ENCODE data around the gene MAP3K5. TPM values are rescaled to one million over a fixed set of nuclear protein-coding genes. Genes with fewer than 3 reads are reported as not detected.
"Not testable (repeated sequence)": the region's sequence is repeated elsewhere in the genome, so short reads cannot be mapped to it uniquely, and the experiment has no call there.

MAP3K5 gene
- total and polyA plus RNA-seq, 7 donors = 7.4 to 17.8 (median 9.4) TPM

DNA sequence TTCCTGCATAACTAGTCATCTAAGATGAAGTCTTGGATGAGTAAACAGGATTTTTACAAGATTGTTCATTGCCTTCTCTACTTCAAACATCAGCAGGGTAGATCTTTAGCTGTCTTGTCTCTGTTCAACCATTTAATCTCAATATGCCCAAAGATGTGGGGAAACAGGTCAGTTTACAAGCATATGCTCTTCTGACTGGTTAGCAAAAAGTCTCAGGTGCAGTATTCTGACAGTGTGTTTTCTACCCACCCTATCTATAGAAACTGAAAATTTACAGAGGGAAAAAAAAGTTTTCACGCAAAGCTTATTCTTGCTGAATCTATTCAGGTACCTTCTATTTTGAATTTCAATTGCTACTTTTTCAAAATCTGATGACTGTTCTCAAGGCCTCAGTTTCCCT is 29.0 kb downstream of the MAP3K5 start:
- intact Hi-C loops (cut with DNase I) = no loop called here
- 71 to 93% methylated on average over 1 of the region's 1 CpG for WGBS, 2 donors
- TF ChIP-seq POLR2A (IDR thresholded peaks at IDR 0.05) (no peak), POLR2AphosphoS5 (IDR thresholded peaks at IDR 0.05) (no peak), EP300 (IDR thresholded peaks at IDR 0.05) (no peak)
- TF ChIP-seq, protein P1, sequence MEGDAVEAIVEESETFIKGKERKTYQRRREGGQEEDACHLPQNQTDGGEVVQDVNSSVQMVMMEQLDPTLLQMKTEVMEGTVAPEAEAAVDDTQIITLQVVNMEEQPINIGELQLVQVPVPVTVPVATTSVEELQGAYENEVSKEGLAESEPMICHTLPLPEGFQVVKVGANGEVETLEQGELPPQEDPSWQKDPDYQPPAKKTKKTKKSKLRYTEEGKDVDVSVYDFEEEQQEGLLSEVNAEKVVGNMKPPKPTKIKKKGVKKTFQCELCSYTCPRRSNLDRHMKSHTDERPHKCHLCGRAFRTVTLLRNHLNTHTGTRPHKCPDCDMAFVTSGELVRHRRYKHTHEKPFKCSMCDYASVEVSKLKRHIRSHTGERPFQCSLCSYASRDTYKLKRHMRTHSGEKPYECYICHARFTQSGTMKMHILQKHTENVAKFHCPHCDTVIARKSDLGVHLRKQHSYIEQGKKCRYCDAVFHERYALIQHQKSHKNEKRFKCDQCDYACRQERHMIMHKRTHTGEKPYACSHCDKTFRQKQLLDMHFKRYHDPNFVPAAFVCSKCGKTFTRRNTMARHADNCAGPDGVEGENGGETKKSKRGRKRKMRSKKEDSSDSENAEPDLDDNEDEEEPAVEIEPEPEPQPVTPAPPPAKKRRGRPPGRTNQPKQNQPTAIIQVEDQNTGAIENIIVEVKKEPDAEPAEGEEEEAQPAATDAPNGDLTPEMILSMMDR (IDR thresholded peaks at IDR 0.05) = no peak
- Histone ChIP-seq H3K4me1 (peaks cover 0 to 32% (median 21%) of the 10 kb centered on the region in 4 donors), H3K4me3 (no peak overlapping the region), H3K27ac (no peak overlapping the region), H3K36me3 (no peaks in the 10 kb centered on the region), H3K27me3 (no peaks in the 10 kb centered on the region), H3K9me3 (no peaks in the 10 kb centered on the region)
- DNase-seq = no peak

DNA sequence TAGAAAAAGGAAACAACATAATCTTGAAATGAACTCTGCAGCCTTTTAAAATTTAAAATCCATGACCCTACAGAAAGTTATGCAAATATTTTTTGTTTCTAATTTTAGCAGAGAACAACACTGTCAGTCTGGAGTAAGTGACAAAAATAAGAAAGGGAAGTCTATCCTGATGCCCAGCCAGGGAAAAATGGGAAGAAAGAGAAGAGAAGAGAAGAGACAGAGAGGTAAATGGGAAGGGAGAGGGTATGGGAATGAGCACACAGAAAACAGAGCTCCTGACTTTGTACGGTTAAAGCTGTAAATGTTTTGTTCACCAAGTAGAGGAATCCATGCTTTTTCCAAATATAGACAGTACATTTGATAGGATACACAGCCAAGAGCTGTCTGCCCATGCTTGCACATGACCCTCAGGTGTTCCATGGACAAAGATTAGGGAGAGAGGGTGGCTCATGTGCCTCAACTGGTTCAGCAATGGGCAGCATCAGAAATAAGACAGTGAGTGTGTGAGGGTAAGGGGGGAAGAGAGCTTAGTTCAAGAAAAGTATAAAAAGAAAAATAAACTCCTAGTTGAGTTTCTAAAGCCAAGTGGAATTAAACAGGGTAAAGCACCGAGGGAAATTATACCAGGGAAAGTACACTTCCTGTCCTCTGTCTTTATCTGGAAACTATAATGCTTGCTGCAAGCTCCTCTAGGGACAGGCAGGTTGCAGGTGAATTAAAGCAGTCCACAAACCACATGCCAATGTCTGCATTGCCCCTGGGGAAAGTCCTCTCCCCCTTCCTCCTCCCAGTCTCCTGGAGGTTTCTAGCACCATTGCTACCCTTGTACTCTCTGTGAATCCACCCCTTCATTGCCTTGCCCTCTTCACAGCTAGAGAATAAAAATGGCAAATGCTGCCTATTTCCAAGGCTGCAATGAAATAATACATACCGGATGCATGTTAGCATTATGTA is 30.0 kb downstream of the MAP3K5 start:
- H3K36me3 ChIP-seq = no peaks in the 10 kb centered on the region
- H3K27ac ChIP-seq = peak overlapping the region; percentile 59 to 71 (median 65)
- no peak for DNase-seq
- TF ChIP-seq, protein P1 (IDR thresholded peaks at IDR 0.05) = no peak
- TF ChIP-seq POLR2AphosphoS5 (IDR thresholded peaks at IDR 0.05) (no peak), POLR2A (IDR thresholded peaks at IDR 0.05) (no peak), EP300 (IDR thresholded peaks at IDR 0.05) (no peak)
- H3K4me1 ChIP-seq = peaks cover 0 to 32% (median 21%) of the 10 kb centered on the region in 4 donors
- 29 to 42% methylated on average over 3 of the region's 3 CpGs for WGBS, 2 donors
- intact Hi-C loops (cut with DNase I) = no loop called here
- peak overlapping the region in 1 of 4 donors; percentile 8 for H3K4me3 ChIP-seq
- H3K9me3 ChIP-seq = no peaks in the 10 kb centered on the region
- H3K27me3 ChIP-seq = no peaks in the 10 kb centered on the region

DNA sequence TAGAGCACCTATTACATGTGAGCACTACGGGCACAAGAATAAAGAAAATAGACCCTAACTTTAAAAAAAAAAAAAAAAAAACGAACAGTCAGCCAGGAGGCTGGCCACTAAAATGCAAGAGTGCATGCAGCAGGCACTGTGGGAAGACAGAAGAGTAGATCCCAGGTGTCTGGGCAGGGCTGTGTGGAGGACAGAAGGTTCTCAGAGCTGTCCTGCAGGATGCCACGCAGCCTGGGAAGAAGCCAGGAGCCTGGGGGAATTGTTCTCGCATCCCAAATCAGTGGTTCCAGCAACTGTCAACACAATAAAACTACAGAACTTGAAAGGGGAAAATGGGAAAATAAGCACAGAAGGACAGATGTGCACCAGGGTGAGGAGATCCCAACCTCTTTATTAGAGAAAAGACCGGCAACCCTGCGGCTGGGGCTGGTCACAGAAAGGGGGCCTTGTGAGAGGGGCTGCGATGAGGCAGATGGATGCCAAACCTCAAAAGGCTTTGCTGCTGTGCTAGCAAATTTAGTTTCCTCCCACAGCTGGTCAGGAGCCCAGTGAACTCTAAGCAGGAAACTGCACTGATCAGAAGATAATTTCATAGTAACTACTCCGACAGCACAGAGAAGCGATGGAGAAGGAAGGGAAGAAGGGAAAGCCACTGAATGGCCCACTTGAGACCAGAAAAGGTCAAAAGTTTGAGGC is 30.9 kb downstream of the MAP3K5 start:
- H3K4me3 ChIP-seq = peak overlapping the region in 1 of 4 donors; percentile 8
- intact Hi-C loops (cut with DNase I) = no loop called here
- H3K9me3 ChIP-seq = no peaks in the 10 kb centered on the region
- no peak for DNase-seq
- peak overlapping the region; percentile 59 to 71 (median 65) for H3K27ac ChIP-seq
- TF ChIP-seq POLR2AphosphoS5 (IDR thresholded peaks at IDR 0.05) = no peak
- TF ChIP-seq EP300 (IDR thresholded peaks at IDR 0.05) = no peak
- TF ChIP-seq POLR2A (IDR thresholded peaks at IDR 0.05) = no peak
- TF ChIP-seq, protein P1 (IDR thresholded peaks at IDR 0.05) = no peak
- H3K36me3 ChIP-seq = no peaks in the 10 kb centered on the region
- no peaks in the 10 kb centered on the region for H3K27me3 ChIP-seq
- 44 to 66% methylated on average over 9 of the region's 9 CpGs for WGBS, 2 donors
- peaks cover 0 to 32% (median 21%) of the 10 kb centered on the region in 4 donors for H3K4me1 ChIP-seq

DNA sequence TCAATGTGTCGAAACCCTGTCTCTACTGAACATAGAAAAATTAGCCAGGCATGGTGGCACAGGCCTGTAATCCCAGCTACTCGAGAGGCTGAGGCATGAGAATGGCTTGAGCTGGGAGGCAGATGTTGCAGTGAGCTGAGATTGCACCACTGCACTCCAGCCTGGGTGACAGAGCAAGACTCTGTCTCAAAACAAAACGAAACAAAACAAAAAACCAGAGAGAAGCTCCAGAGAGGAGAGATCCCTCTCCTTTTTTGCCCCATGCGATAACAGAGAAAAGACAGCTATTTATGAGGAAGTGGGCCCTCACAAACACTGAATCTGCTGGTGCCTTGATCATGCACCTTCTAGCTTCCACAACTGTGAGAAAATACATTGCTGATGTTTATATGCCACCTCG is 31.5 kb downstream of the MAP3K5 start:
- DNase-seq; H3K9me3 ChIP-seq; intact Hi-C loops (cut with DNase I); H3K4me3 ChIP-seq; H3K36me3 ChIP-seq; H3K27me3 ChIP-seq: not testable (repeated sequence)
- Histone ChIP-seq H3K4me1 (peaks cover 0 to 27% (median 21%) of the 10 kb centered on the region in 4 donors), H3K27ac (peak overlapping the region; percentile 59 to 71 (median 65))
- WGBS, 2 donors = 69 to 81% methylated on average over 5 of the region's 5 CpGs

DNA sequence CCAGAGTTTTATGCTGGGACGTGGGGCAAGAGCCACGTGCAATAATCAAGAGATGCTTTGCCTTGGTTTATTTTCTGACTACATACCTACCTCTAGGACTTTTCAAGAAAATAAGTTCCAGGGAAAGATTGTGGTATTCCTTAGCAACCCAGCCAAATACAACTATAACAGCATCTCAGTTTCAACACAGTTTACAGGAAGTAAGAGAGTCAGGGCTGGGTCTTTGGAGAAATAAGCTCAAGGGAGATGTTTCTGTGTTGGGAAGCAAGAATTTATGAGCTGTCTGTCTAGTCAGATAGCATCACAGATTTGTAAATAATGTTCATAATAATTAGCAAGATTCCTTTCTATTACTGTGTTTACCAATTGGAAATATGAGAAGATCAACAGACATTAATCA is 35.1 kb downstream of the MAP3K5 start:
- no peak for DNase-seq

More for the DNA sequence above, 35.1 kb downstream of the MAP3K5 start:
- H3K4me1 ChIP-seq = peaks cover 0 to 16% (median 13%) of the 10 kb centered on the region in 4 donors
- TF ChIP-seq POLR2A (IDR thresholded peaks at IDR 0.05) (no peak), POLR2AphosphoS5 (IDR thresholded peaks at IDR 0.05) (no peak), EP300 (IDR thresholded peaks at IDR 0.05) (no peak)
- TF ChIP-seq, protein P1 (IDR thresholded peaks at IDR 0.05) = no peak
- H3K36me3 ChIP-seq = no peaks in the 10 kb centered on the region
- no peaks in the 10 kb centered on the region for H3K27me3 ChIP-seq
- WGBS, 2 donors = 86 to 92% methylated on average over 2 of the region's 2 CpGs
- H3K27ac ChIP-seq = no peak overlapping the region
- H3K4me3 ChIP-seq = no peak overlapping the region
- no peaks in the 10 kb centered on the region for H3K9me3 ChIP-seq
- intact Hi-C loops (cut with DNase I) = no loop called here

Measured in sigmoid colon (tissue), 7 donors.